ENCODE measurements around the gene FLYWCH2. TPM values are rescaled to one million over a fixed set of nuclear protein-coding genes. Genes with fewer than 3 reads are reported as not detected.

Gene FLYWCH2
- total and polyA plus RNA-seq, 2 experiments from 2014 or later = 30.9 to 45.0 TPM

DNA sequence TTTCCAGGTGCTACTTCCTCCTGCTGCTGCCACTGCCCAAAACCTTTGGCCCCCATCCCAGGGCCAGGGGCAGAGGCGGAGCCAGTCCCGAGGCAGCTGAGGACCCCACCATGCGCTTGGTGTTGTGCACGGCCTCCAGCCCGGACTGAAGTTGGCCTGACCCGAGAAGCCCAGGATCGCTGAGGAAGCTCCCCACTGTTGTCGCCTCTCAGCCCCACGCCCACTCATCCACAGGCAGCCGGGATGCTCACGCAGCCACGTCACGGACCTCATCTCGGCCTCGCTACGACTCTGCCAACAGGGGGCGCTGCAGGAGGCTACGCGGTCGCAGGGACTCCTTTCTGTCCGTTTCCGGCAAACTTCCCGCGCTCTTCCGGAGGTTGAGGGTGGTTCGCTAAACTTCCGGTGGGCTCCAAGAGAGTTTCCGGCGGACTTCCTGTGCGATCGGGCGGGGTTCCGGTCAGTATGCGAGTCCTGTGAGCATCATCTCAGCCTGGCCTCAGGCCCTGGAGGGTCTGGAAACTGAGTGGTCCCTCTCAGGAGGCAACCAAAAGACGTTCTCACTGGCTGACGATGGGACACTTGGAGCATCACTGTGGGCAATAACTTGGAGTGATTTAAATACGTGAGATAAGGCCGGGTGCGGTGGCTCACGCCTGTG is 40.5 kb upstream of the FLYWCH2 start:
- Mint-ChIP-seq H3K27ac (no peak overlapping the region), H3K9me3 (peaks cover 7% of the 10 kb centered on the region), H3K27me3 (ENCODE audit: insufficient read depth, low read depth, poor library complexity) (peaks cover 14% of the 10 kb centered on the region), H3K36me3 (ENCODE audit: low read depth) (no peaks in the 10 kb centered on the region), H3K4me3 (0 out of 3 replicates have a peak overlapping the region, but pooled peaks have one; percentile 4), H3K4me1 (peaks cover 5% of the 10 kb centered on the region; the same call in 2 of the 3 replicates)
- DNase-seq (ENCODE audit: low spot score) (peak; percentile 94), ATAC-seq (peak; percentile 68)
- H2AFZ ChIP-seq = peak overlapping the region; percentile 87
- peak overlapping the region; percentile 54; the same call in 1 of the 2 replicates for H3K4me2 ChIP-seq
- H3K4me1 ChIP-seq (ENCODE audit: insufficient read depth) = no peaks in the 10 kb centered on the region
- no peaks in the 10 kb centered on the region for H3K79me2 ChIP-seq (replicated peaks; ENCODE audit: insufficient read depth)
- no peaks in the 10 kb centered on the region for H3K9me2 ChIP-seq (ENCODE audit: insufficient read depth)
- no peaks in the 10 kb centered on the region; the same call in 1 of the 2 replicates for H3F3A ChIP-seq (replicated peaks; ENCODE audit: low read depth)
- no peaks in the 10 kb centered on the region for H4K20me1 ChIP-seq (replicated peaks; ENCODE audit: insufficient read depth)
- no peak for TF ChIP-seq ZNF331 (CRISPR knock-in tag; IDR thresholded peaks at IDR 0.05; ENCODE audit: low read depth)
- TF ChIP-seq EZH2 (IDR thresholded peaks at IDR 0.05; ENCODE audit: low read depth, unreplicated experiment) = no peak
- TF ChIP-seq JUNB (IDR thresholded peaks at IDR 0.05; ENCODE audit: unreplicated experiment) = no peak
- peak; percentile 77 for TF ChIP-seq CREB1 (CRISPR knock-in tag; IDR thresholded peaks at IDR 0.05; ENCODE audit: low read depth)
- no peak for TF ChIP-seq STAT1 (IDR thresholded peaks at IDR 0.05; ENCODE audit: unreplicated experiment)
- TF ChIP-seq, protein P1, sequence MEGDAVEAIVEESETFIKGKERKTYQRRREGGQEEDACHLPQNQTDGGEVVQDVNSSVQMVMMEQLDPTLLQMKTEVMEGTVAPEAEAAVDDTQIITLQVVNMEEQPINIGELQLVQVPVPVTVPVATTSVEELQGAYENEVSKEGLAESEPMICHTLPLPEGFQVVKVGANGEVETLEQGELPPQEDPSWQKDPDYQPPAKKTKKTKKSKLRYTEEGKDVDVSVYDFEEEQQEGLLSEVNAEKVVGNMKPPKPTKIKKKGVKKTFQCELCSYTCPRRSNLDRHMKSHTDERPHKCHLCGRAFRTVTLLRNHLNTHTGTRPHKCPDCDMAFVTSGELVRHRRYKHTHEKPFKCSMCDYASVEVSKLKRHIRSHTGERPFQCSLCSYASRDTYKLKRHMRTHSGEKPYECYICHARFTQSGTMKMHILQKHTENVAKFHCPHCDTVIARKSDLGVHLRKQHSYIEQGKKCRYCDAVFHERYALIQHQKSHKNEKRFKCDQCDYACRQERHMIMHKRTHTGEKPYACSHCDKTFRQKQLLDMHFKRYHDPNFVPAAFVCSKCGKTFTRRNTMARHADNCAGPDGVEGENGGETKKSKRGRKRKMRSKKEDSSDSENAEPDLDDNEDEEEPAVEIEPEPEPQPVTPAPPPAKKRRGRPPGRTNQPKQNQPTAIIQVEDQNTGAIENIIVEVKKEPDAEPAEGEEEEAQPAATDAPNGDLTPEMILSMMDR (conservative IDR thresholded peaks at IDR 0.05; ENCODE audit: low read depth in 2 of 2) = peak; percentile 83 to 96
- TF ChIP-seq, protein P2, sequence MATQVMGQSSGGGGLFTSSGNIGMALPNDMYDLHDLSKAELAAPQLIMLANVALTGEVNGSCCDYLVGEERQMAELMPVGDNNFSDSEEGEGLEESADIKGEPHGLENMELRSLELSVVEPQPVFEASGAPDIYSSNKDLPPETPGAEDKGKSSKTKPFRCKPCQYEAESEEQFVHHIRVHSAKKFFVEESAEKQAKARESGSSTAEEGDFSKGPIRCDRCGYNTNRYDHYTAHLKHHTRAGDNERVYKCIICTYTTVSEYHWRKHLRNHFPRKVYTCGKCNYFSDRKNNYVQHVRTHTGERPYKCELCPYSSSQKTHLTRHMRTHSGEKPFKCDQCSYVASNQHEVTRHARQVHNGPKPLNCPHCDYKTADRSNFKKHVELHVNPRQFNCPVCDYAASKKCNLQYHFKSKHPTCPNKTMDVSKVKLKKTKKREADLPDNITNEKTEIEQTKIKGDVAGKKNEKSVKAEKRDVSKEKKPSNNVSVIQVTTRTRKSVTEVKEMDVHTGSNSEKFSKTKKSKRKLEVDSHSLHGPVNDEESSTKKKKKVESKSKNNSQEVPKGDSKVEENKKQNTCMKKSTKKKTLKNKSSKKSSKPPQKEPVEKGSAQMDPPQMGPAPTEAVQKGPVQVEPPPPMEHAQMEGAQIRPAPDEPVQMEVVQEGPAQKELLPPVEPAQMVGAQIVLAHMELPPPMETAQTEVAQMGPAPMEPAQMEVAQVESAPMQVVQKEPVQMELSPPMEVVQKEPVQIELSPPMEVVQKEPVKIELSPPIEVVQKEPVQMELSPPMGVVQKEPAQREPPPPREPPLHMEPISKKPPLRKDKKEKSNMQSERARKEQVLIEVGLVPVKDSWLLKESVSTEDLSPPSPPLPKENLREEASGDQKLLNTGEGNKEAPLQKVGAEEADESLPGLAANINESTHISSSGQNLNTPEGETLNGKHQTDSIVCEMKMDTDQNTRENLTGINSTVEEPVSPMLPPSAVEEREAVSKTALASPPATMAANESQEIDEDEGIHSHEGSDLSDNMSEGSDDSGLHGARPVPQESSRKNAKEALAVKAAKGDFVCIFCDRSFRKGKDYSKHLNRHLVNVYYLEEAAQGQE (IDR thresholded peaks at IDR 0.05; ENCODE audit: unreplicated experiment) = no peak
- no peak for TF ChIP-seq ZNF114 (CRISPR knock-in tag; IDR thresholded peaks at IDR 0.05)
- TF ChIP-seq, protein P3, sequence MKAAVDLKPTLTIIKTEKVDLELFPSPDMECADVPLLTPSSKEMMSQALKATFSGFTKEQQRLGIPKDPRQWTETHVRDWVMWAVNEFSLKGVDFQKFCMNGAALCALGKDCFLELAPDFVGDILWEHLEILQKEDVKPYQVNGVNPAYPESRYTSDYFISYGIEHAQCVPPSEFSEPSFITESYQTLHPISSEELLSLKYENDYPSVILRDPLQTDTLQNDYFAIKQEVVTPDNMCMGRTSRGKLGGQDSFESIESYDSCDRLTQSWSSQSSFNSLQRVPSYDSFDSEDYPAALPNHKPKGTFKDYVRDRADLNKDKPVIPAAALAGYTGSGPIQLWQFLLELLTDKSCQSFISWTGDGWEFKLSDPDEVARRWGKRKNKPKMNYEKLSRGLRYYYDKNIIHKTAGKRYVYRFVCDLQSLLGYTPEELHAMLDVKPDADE (IDR thresholded peaks at IDR 0.05) = no peak
- no peak for TF ChIP-seq POLR2AphosphoS5 (IDR thresholded peaks at IDR 0.05; ENCODE audit: low read depth)
- TF ChIP-seq, protein P4, sequence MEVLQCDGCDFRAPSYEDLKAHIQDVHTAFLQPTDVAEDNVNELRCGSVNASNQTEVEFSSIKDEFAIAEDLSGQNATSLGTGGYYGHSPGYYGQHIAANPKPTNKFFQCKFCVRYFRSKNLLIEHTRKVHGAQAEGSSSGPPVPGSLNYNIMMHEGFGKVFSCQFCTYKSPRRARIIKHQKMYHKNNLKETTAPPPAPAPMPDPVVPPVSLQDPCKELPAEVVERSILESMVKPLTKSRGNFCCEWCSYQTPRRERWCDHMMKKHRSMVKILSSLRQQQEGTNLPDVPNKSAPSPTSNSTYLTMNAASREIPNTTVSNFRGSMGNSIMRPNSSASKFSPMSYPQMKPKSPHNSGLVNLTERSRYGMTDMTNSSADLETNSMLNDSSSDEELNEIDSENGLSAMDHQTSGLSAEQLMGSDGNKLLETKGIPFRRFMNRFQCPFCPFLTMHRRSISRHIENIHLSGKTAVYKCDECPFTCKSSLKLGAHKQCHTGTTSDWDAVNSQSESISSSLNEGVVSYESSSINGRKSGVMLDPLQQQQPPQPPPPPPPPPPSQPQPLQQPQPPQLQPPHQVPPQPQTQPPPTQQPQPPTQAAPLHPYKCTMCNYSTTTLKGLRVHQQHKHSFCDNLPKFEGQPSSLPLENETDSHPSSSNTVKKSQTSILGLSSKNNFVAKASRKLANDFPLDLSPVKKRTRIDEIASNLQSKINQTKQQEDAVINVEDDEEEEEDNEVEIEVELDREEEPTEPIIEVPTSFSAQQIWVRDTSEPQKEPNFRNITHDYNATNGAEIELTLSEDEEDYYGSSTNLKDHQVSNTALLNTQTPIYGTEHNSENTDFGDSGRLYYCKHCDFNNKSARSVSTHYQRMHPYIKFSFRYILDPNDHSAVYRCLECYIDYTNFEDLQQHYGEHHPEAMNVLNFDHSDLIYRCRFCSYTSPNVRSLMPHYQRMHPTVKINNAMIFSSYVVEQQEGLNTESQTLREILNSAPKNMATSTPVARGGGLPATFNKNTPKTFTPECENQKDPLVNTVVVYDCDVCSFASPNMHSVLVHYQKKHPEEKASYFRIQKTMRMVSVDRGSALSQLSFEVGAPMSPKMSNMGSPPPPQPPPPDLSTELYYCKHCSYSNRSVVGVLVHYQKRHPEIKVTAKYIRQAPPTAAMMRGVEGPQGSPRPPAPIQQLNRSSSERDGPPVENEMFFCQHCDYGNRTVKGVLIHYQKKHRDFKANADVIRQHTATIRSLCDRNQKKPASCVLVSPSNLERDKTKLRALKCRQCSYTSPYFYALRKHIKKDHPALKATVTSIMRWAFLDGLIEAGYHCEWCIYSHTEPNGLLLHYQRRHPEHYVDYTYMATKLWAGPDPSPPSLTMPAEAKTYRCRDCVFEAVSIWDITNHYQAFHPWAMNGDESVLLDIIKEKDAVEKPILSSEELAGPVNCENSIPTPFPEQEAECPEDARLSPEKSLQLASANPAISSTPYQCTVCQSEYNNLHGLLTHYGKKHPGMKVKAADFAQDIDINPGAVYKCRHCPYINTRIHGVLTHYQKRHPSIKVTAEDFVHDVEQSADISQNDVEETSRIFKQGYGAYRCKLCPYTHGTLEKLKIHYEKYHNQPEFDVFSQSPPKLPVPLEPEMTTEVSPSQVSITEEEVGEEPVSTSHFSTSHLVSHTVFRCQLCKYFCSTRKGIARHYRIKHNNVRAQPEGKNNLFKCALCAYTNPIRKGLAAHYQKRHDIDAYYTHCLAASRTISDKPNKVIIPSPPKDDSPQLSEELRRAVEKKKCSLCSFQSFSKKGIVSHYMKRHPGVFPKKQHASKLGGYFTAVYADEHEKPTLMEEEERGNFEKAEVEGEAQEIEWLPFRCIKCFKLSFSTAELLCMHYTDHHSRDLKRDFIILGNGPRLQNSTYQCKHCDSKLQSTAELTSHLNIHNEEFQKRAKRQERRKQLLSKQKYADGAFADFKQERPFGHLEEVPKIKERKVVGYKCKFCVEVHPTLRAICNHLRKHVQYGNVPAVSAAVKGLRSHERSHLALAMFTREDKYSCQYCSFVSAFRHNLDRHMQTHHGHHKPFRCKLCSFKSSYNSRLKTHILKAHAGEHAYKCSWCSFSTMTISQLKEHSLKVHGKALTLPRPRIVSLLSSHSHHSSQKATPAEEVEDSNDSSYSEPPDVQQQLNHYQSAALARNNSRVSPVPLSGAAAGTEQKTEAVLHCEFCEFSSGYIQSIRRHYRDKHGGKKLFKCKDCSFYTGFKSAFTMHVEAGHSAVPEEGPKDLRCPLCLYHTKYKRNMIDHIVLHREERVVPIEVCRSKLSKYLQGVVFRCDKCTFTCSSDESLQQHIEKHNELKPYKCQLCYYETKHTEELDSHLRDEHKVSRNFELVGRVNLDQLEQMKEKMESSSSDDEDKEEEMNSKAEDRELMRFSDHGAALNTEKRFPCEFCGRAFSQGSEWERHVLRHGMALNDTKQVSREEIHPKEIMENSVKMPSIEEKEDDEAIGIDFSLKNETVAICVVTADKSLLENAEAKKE (CRISPR knock-in tag; IDR thresholded peaks at IDR 0.05) = no peak
- H3K4me3 ChIP-seq = no peak overlapping the region; the same call in 1 of the 2 replicates
- H3K27ac ChIP-seq (ENCODE audit: low read depth) = no peak overlapping the region
- no peaks in the 10 kb centered on the region for H3K36me3 ChIP-seq (ENCODE audit: insufficient read depth)
- peaks cover 13% of the 10 kb centered on the region; the same call in 1 of the 2 replicates for H3K27me3 ChIP-seq (ENCODE audit: insufficient read depth)
